Mucosa of descending colon (tissue), 3 donors: ENCODE data around the gene IL36B. TPM values are rescaled to one million over a fixed set of nuclear protein-coding genes. Genes with fewer than 3 reads are reported as not detected.

Experiments used
- ATAC-seq: fragments of 200-7000 bp; cut with Tn5 transposase; one replicate; pipeline ENCODE4 v1.9.1; 2020; ENCODE audit warnings: mild to moderate bottlenecking, moderate library complexity
- DNase-seq, 3 donors: peaks; one replicate each; pipeline ENCODE4 v3.0.0-alpha.2; 2020
- H3K36me3 ChIP-seq: fragments of 200-600 bp; one replicate; pipeline ENCODE4 v1.8.0; 2021; ENCODE audit warnings: low read depth, mild to moderate bottlenecking
- H3K4me1 ChIP-seq: fragments of 200-600 bp; one replicate; pipeline ENCODE4 v1.8.0; 2021; ENCODE audit warnings: low read depth, mild to moderate bottlenecking
- H3K4me3 ChIP-seq: fragments of 200-600 bp; one replicate; pipeline ENCODE4 v1.8.0; 2021; ENCODE audit warnings: mild to moderate bottlenecking
- H3K9me3 ChIP-seq: fragments of 200-600 bp; one replicate; pipeline ENCODE4 v1.8.0; 2021; ENCODE audit warnings: mild to moderate bottlenecking
- intact Hi-C, 2 donors: fragments of 100-400 bp; cut with DNase I in 1 of 2; cut with micrococcal nuclease in 1 of 2; formaldehyde crosslinking; loops; one replicate each; pipeline versions ENCODE4 v1.11.0 to v1.11.1; 2022; cut with DNase I, micrococcal nuclease
- total RNA-seq, 3 donors: library from RNA; stranded (reverse); fragmentation: NEBNext Ultra II Directional in 2 of 3; extraction: Animal tissue kit (Norgen Biotek cat#: 25700) in 2 of 3; gene quantifications; one replicate each; pipeline versions ENCODE4 v1.2.1 to v1.2.4, GENCODE V29; 2021 to 2023
- TF ChIP-seq, protein P1 (sequence below): fragments of 200-600 bp; IDR thresholded peaks from one replicate; pipeline ENCODE4 v1.8.0; 2022; ENCODE audit warnings: antibody characterized with exemption, mild to moderate bottlenecking
- donor health status: DM: no; HTN: no; CAD: no; lungs with moderate emphysema.
- donor health status: DM: no; HTN: no; CAD: no.
- donor health status: DM: no; HTN: yes; CAD: no.

The IL36B gene
- total RNA-seq, 3 donors from 2014 or later: not detected

DNA sequence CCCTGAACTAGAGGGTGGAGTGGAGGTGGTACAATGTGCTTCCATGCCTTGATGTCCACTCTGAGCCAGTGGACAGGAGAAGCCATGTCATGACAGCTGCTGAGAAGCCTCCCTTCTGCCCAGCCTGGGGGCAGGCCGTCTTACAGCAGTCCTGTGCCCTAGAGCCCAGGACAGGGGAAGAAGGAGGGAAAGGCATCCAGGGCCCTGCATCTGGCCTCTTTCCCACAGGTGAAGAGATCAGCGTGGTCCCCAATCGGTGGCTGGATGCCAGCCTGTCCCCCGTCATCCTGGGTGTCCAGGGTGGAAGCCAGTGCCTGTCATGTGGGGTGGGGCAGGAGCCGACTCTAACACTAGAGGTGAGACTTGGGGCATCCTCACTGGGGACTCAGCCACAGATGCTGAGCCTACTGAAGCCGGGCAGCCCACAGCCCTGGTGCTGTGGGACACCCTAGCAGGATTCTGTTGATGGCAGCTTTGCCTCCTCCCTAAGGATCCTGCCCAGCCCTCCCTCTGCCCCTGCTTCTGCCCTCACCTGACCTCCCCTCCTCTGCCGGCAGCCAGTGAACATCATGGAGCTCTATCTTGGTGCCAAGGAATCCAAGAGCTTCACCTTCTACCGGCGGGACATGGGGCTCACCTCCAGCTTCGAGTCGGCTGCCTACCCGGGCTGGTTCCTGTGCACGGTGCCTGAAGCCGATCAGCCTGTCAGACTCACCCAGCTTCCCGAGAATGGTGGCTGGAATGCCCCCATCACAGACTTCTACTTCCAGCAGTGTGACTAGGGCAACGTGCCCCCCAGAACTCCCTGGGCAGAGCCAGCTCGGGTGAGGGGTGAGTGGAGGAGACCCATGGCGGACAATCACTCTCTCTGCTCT lies 9.5 kb upstream of the IL36B start:
- ATAC-seq (no peak), DNase-seq (no peak)
- intact Hi-C loops: no loop called here
- Histone ChIP-seq H3K4me1 (no peaks in the 10 kb centered on the region), H3K4me3 (no peak overlapping the region), H3K9me3 (no peaks in the 10 kb centered on the region), H3K36me3 (no peaks in the 10 kb centered on the region)
- TF ChIP-seq, protein P1, sequence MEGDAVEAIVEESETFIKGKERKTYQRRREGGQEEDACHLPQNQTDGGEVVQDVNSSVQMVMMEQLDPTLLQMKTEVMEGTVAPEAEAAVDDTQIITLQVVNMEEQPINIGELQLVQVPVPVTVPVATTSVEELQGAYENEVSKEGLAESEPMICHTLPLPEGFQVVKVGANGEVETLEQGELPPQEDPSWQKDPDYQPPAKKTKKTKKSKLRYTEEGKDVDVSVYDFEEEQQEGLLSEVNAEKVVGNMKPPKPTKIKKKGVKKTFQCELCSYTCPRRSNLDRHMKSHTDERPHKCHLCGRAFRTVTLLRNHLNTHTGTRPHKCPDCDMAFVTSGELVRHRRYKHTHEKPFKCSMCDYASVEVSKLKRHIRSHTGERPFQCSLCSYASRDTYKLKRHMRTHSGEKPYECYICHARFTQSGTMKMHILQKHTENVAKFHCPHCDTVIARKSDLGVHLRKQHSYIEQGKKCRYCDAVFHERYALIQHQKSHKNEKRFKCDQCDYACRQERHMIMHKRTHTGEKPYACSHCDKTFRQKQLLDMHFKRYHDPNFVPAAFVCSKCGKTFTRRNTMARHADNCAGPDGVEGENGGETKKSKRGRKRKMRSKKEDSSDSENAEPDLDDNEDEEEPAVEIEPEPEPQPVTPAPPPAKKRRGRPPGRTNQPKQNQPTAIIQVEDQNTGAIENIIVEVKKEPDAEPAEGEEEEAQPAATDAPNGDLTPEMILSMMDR: no peak

DNA sequence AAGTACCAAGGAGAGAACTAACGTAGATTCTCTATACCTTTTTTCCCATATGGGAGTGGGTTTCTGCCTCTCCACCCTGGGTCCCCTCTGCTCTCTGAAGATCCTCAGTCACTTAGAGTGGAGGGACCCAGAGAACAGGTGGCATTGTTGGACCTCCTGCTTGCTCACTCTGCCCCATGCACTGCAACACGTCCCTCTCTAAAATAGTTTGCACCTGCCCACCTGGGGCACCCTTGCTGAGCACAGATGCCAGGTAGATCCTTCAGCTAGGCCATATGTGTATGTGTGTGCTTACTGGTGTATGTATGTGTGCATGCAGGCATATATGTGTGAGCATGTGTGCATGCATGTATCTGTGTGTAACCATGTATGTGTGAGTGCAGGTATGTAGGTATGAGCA lies 8.6 kb upstream of the IL36B start:
- TF ChIP-seq, protein P1: no peak
- ATAC-seq: no peak
- H3K9me3 ChIP-seq: no peaks in the 10 kb centered on the region
- DNase-seq: no peak
- H3K4me1 ChIP-seq: peaks cover 4% of the 10 kb centered on the region
- H3K4me3 ChIP-seq: no peak overlapping the region
- intact Hi-C loops: no loop called here
- H3K36me3 ChIP-seq: no peaks in the 10 kb centered on the region

DNA sequence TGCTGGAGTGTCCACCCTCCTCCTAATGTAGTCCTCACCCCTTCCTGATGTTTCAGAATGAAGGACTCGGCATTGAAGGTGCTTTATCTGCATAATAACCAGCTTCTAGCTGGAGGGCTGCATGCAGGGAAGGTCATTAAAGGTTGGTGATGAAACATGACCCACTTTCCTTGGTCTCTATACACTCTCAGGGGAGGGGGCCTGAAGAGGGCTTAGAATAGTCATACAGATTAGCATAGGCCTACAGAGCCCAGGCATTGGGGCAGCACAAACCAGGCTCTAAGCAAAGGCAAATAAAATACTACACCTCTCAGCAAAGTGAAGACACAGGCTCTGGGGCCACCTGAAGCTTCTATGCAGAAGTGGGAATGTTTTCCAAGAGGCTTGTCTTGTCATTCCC lies 8.1 kb upstream of the IL36B start:
- intact Hi-C loops: no loop called here
- no peak for ATAC-seq
- TF ChIP-seq, protein P1: no peak
- no peak for DNase-seq
- peaks cover 4% of the 10 kb centered on the region for H3K4me1 ChIP-seq
- no peaks in the 10 kb centered on the region for H3K36me3 ChIP-seq
- H3K9me3 ChIP-seq: no peaks in the 10 kb centered on the region
- H3K4me3 ChIP-seq: no peak overlapping the region

DNA sequence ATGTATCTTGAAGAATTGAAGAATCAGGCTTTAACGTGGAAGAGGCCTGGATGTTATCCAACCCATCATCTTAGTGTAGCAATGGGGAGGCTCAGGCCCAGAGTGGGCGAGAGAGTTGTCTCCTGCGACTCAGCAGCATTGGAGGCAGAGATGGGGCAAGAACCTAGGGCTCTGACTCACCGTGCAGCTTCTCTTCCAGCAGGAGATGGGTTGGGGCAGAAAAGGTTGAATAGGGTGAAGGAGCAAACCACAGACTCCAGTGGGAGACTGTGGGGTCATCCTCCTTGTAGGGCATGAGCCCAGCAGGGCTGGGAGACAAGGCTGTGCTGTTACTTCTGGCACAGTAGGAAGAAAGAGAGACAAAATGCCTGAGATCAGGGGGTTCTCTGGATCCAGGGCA lies 7.7 kb upstream of the IL36B start:
- no peak overlapping the region for H3K4me3 ChIP-seq
- no peak for DNase-seq
- no peaks in the 10 kb centered on the region for H3K9me3 ChIP-seq
- TF ChIP-seq, protein P1: no peak
- intact Hi-C loops: no loop called here
- H3K36me3 ChIP-seq: no peaks in the 10 kb centered on the region
- no peak for ATAC-seq
- H3K4me1 ChIP-seq: peaks cover 4% of the 10 kb centered on the region

DNA sequence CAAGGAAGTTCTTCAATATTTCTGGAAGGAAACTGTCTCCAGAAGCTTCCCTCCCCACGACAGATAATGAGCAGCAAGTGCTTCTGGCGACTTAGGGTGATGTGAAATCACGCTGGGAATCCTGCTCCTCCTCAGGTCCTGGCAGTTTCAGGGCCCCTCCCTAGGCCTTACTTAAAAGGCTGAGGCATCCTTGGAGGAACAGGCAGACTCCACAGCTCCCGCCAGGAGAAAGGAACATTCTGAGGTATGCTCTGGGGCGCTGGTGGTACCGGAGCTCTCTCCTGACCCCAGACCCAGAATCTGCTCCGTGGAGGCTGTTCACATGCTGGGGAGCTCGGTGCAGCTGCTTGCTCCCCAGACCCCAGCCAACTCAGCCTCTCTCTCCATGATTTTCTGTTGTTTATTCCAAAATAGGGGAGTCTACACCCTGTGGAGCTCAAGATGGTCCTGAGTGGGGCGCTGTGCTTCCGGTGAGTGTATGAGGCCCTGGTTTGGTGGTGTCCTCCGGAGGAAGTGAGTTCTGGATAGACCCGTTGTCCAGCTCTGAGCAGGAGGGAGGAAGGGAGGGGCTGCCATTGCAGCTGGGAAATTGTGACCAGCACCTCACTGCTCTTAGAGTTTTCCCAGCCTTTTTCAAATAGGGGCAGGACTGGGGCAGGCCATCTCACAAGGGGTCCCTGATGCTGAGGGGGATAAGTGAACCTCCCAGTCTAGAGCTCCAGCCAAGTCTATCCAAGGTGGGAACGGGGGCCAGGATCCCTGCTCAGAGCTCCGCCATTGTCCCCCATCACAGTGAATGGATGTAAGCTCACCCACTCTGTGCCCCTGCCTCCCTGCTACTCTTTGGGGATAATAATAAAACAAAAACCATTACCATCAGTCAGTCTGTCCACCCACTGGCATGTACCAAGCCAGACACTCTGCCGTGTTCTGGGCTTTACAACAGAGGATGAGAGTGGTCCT lies 6.6 kb upstream of the IL36B start, which contains the start of gene IL36RN:
Gene IL36RN (plus strand): TSS at position 201 of the 963 bp plus-strand sequence. CDS start 241 bp downstream, at position 442.
- ATAC-seq (no peak), DNase-seq (no peak)
- H3K4me3 ChIP-seq: no peak within 1 kb of the TSS
- TF ChIP-seq, protein P1: no peak
- intact Hi-C loops: no loop called here
- H3K4me1 ChIP-seq: peaks cover 4% of the 10 kb centered on the region
- no peaks in the 10 kb centered on the region for H3K9me3 ChIP-seq
- no peaks in the 10 kb centered on the region for H3K36me3 ChIP-seq
